Mucosa of descending colon (tissue), 3 donors: Measurements from ENCODE around the gene KPNA5. TPM values are rescaled to one million over a fixed set of nuclear protein-coding genes. Genes with fewer than 3 reads are reported as not detected.
A peak's percentile ranks its signal among the peaks of the same experiment; 100 is the strongest.
"Not testable (repeated sequence)": the region's sequence is repeated elsewhere in the genome, so short reads cannot be mapped to it uniquely, and the experiment has no call there.

Source experiments
- ATAC-seq: fragments of 200-7000 bp; cut with Tn5 transposase; one replicate; pipeline ENCODE4 v1.9.1; 2020; ENCODE audit warnings: mild to moderate bottlenecking, moderate library complexity
- DNase-seq, 3 donors: peaks; one replicate each; pipeline ENCODE4 v3.0.0-alpha.2; 2020
- H3K36me3 ChIP-seq: fragments of 200-600 bp; one replicate; pipeline ENCODE4 v1.8.0; 2021; ENCODE audit warnings: low read depth, mild to moderate bottlenecking
- H3K4me1 ChIP-seq: fragments of 200-600 bp; one replicate; pipeline ENCODE4 v1.8.0; 2021; ENCODE audit warnings: low read depth, mild to moderate bottlenecking
- H3K4me3 ChIP-seq: fragments of 200-600 bp; one replicate; pipeline ENCODE4 v1.8.0; 2021; ENCODE audit warnings: mild to moderate bottlenecking
- H3K9me3 ChIP-seq: fragments of 200-600 bp; one replicate; pipeline ENCODE4 v1.8.0; 2021; ENCODE audit warnings: mild to moderate bottlenecking
- intact Hi-C, 2 donors: fragments of 100-400 bp; cut with DNase I in 1 of 2; cut with micrococcal nuclease in 1 of 2; formaldehyde crosslinking; loops; one replicate each; pipeline versions ENCODE4 v1.11.0 to v1.11.1; 2022; cut with DNase I, micrococcal nuclease
- total RNA-seq, 3 donors: library from RNA; stranded (reverse); fragmentation: NEBNext Ultra II Directional in 2 of 3; extraction: Animal tissue kit (Norgen Biotek cat#: 25700) in 2 of 3; gene quantifications; one replicate each; pipeline versions ENCODE4 v1.2.1 to v1.2.4, GENCODE V29; 2021 to 2023
- TF ChIP-seq, protein P1 (sequence below): fragments of 200-600 bp; IDR thresholded peaks from one replicate; pipeline ENCODE4 v1.8.0; 2022; ENCODE audit warnings: antibody characterized with exemption, mild to moderate bottlenecking
- donor health status: DM: no; HTN: no; CAD: no; lungs with moderate emphysema.
- donor health status: DM: no; HTN: no; CAD: no.
- donor health status: DM: no; HTN: yes; CAD: no.

The KPNA5 gene
- total RNA-seq, 3 donors from 2014 or later = 5.5 to 19.5 (median 6.7) TPM

GRCh38 chr6:116666869-116667268 is 14.1 kb upstream of the KPNA5 start:
- Histone ChIP-seq H3K9me3 (no peaks in the 10 kb centered on the region), H3K4me1 (peaks cover 9% of the 10 kb centered on the region), H3K36me3 (no peaks in the 10 kb centered on the region), H3K4me3 (no peak overlapping the region)
- ATAC-seq = no peak
- TF ChIP-seq, protein P1, sequence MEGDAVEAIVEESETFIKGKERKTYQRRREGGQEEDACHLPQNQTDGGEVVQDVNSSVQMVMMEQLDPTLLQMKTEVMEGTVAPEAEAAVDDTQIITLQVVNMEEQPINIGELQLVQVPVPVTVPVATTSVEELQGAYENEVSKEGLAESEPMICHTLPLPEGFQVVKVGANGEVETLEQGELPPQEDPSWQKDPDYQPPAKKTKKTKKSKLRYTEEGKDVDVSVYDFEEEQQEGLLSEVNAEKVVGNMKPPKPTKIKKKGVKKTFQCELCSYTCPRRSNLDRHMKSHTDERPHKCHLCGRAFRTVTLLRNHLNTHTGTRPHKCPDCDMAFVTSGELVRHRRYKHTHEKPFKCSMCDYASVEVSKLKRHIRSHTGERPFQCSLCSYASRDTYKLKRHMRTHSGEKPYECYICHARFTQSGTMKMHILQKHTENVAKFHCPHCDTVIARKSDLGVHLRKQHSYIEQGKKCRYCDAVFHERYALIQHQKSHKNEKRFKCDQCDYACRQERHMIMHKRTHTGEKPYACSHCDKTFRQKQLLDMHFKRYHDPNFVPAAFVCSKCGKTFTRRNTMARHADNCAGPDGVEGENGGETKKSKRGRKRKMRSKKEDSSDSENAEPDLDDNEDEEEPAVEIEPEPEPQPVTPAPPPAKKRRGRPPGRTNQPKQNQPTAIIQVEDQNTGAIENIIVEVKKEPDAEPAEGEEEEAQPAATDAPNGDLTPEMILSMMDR = no peak
- no peak for DNase-seq
- intact Hi-C loops = no loop called here

GRCh38 chr6:116667623-116668022 is 13.4 kb upstream of the KPNA5 start:
- intact Hi-C loops = no loop called here
- DNase-seq (no peak), ATAC-seq (no peak)
- Histone ChIP-seq H3K9me3 (no peaks in the 10 kb centered on the region), H3K4me3 (no peak overlapping the region), H3K36me3 (no peaks in the 10 kb centered on the region), H3K4me1 (peaks cover 9% of the 10 kb centered on the region)
- TF ChIP-seq, protein P1 = no peak

DNA sequence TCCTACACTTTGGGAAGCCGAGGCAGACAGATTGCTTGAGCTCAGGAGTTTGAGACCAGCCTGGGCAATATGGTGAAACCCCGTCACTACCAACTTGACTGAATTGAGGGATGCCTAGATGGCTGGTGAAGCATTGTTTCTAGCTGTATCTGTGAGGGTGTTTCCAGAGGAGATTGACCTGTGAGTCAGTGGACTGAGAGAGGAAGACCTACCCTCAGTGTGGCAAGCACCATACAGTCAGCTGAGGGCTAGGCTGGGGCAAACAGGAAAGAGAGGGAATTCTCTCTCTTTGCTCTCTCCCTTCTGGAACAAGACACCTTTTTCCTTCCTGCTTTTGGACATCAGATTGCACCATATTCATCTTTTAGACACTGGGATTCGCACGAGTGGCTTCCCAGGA is 8.7 kb upstream of the KPNA5 start:
- Histone ChIP-seq H3K9me3 (no peaks in the 10 kb centered on the region), H3K36me3 (no peaks in the 10 kb centered on the region), H3K4me1 (peaks cover 4% of the 10 kb centered on the region), H3K4me3 (no peak overlapping the region)
- intact Hi-C loops = no loop called here
- ATAC-seq = no peak
- DNase-seq = no peak
- TF ChIP-seq, protein P1 = no peak

DNA sequence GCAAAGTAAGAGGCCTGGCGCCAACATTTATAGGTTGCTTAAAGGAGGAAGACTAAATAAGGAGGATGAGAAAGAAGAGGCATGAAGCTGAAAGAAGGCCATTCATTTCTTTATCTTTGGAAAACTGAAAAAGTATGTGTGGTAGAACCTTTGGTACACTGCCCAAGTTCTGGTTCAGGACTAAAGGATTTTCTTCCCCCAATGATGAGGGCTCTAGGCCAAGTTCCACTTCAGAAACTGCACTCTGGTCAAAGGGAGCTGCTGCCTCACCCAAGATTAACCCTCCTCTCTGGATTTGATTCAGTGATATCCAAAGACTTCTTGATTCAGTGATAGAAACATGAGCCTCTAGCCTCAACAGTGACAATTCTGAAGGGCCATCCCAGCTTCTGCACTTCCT is 5.0 kb upstream of the KPNA5 start:
- TF ChIP-seq, protein P1 = no peak
- no peak for ATAC-seq
- Histone ChIP-seq H3K9me3 (no peaks in the 10 kb centered on the region), H3K36me3 (no peaks in the 10 kb centered on the region), H3K4me1 (no peaks in the 10 kb centered on the region), H3K4me3 (no peak overlapping the region)
- intact Hi-C loops = no loop called here
- no peak for DNase-seq

DNA sequence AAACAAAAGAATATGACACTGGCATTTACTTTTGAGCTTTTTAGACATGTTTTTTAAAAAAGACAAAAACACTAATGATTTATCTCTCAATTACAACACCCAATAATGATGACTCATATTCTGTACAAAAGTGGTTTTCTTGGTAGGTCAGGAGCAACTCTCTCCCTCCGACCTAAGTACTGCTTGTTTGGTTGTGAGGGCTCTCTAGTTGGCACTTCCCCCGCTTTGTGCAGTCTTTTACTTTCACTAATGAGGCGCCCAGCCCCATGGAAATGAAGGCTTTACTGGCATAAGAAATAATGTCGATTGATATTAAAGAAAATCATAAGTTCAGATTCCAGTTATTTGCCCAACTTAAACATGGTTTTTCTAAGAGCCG is 1.3 kb downstream of the KPNA5 start:
- Histone ChIP-seq H3K4me3 (no peak overlapping the region), H3K4me1 (no peaks in the 10 kb centered on the region), H3K9me3 (no peaks in the 10 kb centered on the region), H3K36me3 (no peaks in the 10 kb centered on the region)
- DNase-seq = peak in 1 of 3 donors; percentile 18
- TF ChIP-seq, protein P1 = no peak
- intact Hi-C loops = no loop called here
- ATAC-seq = no peak

- H3K4me1 ChIP-seq = no peaks in the 10 kb centered on the region
- intact Hi-C loops = no loop called here
- TF ChIP-seq, protein P1 = no peak
- H3K4me3 ChIP-seq = no peak overlapping the region
- ATAC-seq (no peak), DNase-seq (no peak)
- no peaks in the 10 kb centered on the region for H3K36me3 ChIP-seq
- H3K9me3 ChIP-seq = no peaks in the 10 kb centered on the region
Measured at GRCh38 chr6:116685437-116685993, 4.5 kb downstream of the KPNA5 start.

DNA sequence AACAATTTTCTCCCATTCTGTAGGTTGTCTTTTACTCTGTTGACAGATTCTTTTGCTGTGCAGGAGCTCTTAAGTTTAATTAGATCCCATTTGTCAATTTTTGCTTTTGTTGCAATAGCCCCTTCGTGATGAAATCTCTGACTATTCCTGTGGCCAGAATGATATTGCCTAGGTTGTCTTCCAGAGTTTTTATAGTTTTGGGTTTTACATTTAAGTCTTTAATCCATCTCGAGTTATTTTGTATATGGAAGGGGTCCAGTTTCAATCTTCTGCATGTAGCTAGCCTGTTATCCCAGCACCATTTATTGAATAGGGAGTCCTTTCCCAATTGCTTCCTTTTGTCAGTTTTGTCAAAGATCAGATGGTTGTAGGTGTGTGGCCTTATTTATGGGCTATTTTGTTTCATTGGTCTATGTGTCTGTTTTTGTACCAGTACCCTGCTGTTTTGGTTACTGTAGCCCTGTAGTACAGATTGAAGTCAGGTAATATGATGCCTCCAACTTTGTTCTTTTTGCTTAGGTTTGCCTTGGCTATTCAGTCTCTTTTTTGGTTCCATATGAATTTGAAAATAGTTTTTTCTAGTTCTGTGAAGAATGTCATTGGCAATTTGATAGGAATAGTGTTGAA is 5.6 kb downstream of the KPNA5 start:
- intact Hi-C loops, ATAC-seq, H3K36me3 ChIP-seq, H3K4me3 ChIP-seq, H3K9me3 ChIP-seq, DNase-seq, H3K4me1 ChIP-seq: not testable (repeated sequence)
